Measurements from ENCODE around the gene ASXL1. TPM values are rescaled to one million over a fixed set of nuclear protein-coding genes. Genes with fewer than 3 reads are reported as not detected.

ASXL1 gene
- total RNA-seq, 2 donors from 2014 or later, result 88.9 to 98.6 TPM

DNA sequence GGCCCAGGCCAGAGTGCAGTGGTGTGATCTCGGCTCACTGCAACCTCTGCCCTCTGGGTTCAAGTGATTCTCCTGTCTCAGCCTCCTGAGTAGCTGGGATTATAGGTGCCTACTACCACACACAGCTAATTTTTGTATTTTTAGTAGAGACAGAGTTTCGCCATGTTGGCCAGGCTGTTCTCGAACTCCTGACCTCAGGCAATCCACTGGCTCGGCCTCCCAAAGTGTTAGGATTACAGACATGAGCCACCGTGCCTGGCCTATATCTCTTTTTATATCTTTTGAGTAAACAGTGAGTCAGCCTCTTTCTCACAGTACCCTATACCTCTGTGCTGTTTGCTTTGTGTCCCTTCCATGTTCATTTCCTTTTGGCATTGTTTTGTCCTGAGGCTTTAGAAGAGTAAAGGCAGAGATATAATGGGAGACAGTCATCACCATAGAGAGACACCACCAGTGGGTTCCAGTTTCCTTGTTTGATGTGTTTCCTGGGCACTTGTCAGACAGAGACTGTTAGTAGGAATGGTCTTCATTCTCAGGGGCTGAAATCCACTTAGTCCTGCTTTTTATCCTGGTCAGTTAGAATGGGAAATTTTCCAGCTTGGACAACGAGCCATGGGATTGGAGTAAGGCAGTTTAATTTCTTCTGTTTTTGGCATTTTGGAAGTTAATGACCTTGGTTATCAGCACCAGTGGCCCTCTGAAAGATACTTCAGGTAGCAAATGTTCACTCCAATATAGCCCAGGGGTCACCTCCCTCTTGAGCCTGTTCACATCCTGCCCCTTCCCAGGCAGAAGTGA is 32.2 kb upstream of the ASXL1 start:
- no peaks in the 10 kb centered on the region for H3K27me3 ChIP-seq (ENCODE audit: control insufficient read depth, insufficient read depth, low read length, poor library complexity, severe bottlenecking)
- peak overlapping the region; percentile 50 for H3K9ac ChIP-seq (ENCODE audit: extremely low read depth, low read length, poor library complexity, severe bottlenecking)
- 85 to 86% methylated on average over 4 to 6 of the region's 6 CpGs for WGBS, 2 experiments (ENCODE audit: insufficient coverage in 1 of 2, insufficient read length in 1 of 2)
- H3K4me3 ChIP-seq (ENCODE audit: low read length), result no peak overlapping the region
- Mint-ChIP-seq H3K27me3 (ENCODE audit: insufficient read depth) (no peaks in the 10 kb centered on the region), H3K27ac (peak overlapping the region; percentile 80), H3K4me1 (peaks cover 19% of the 10 kb centered on the region), H3K4me3 (no peak overlapping the region), H3K9me3 (no peaks in the 10 kb centered on the region), H3K36me3 (ENCODE audit: low read depth) (peaks cover 29% of the 10 kb centered on the region)
- H3K27ac ChIP-seq (ENCODE audit: low read depth, low read length), result no peak overlapping the region
- H3K4me1 ChIP-seq (ENCODE audit: control insufficient read depth, insufficient read depth, low read length), result peaks cover 4% of the 10 kb centered on the region
- TF ChIP-seq, protein P1, sequence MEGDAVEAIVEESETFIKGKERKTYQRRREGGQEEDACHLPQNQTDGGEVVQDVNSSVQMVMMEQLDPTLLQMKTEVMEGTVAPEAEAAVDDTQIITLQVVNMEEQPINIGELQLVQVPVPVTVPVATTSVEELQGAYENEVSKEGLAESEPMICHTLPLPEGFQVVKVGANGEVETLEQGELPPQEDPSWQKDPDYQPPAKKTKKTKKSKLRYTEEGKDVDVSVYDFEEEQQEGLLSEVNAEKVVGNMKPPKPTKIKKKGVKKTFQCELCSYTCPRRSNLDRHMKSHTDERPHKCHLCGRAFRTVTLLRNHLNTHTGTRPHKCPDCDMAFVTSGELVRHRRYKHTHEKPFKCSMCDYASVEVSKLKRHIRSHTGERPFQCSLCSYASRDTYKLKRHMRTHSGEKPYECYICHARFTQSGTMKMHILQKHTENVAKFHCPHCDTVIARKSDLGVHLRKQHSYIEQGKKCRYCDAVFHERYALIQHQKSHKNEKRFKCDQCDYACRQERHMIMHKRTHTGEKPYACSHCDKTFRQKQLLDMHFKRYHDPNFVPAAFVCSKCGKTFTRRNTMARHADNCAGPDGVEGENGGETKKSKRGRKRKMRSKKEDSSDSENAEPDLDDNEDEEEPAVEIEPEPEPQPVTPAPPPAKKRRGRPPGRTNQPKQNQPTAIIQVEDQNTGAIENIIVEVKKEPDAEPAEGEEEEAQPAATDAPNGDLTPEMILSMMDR (conservative IDR thresholded peaks at IDR 0.05), result no peak
- H3K36me3 ChIP-seq (ENCODE audit: control insufficient read depth, insufficient read depth, low read length), result peaks cover 14% of the 10 kb centered on the region
- no peaks in the 10 kb centered on the region for H3K9me3 ChIP-seq (ENCODE audit: control insufficient read depth, low read length)
- no peak for DNase-seq

DNA sequence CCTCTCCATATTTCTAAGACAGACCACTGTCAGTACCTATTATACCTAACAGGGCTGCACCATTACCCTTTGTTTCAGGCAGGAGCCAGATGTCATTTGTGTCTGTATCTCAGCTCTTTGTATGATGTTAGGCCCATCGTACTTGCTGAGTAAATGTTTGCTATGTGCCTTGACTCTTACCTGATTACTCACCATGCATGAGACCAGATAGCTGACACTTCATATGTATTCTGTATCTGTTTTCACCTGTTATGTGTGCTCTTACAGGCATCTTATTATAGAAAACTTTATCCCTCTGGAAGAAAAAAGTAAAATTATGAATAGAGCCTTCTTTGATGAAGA is 31.7 kb upstream of the ASXL1 start:
- no peak overlapping the region for H3K27ac ChIP-seq (ENCODE audit: low read depth, low read length)
- Mint-ChIP-seq H3K27ac (peak overlapping the region; percentile 80), H3K36me3 (ENCODE audit: low read depth) (peaks cover 31% of the 10 kb centered on the region), H3K9me3 (no peaks in the 10 kb centered on the region), H3K4me3 (no peak overlapping the region), H3K27me3 (ENCODE audit: insufficient read depth) (no peaks in the 10 kb centered on the region), H3K4me1 (peaks cover 19% of the 10 kb centered on the region)
- H3K27me3 ChIP-seq (ENCODE audit: control insufficient read depth, insufficient read depth, low read length, poor library complexity, severe bottlenecking), result no peaks in the 10 kb centered on the region
- H3K9me3 ChIP-seq (ENCODE audit: control insufficient read depth, low read length), result no peaks in the 10 kb centered on the region
- 44 to 90% methylated on average over 1 of the region's 1 CpG for WGBS, 2 experiments (ENCODE audit: insufficient coverage in 1 of 2, insufficient read length in 1 of 2)
- DNase-seq, result no peak
- peak overlapping the region; percentile 50 for H3K9ac ChIP-seq (ENCODE audit: extremely low read depth, low read length, poor library complexity, severe bottlenecking)
- peaks cover 18% of the 10 kb centered on the region for H3K36me3 ChIP-seq (ENCODE audit: control insufficient read depth, insufficient read depth, low read length)
- H3K4me3 ChIP-seq (ENCODE audit: low read length), result peak overlapping the region; percentile 4
- TF ChIP-seq, protein P1 (conservative IDR thresholded peaks at IDR 0.05), result no peak
- peaks cover 4% of the 10 kb centered on the region for H3K4me1 ChIP-seq (ENCODE audit: control insufficient read depth, insufficient read depth, low read length)

DNA sequence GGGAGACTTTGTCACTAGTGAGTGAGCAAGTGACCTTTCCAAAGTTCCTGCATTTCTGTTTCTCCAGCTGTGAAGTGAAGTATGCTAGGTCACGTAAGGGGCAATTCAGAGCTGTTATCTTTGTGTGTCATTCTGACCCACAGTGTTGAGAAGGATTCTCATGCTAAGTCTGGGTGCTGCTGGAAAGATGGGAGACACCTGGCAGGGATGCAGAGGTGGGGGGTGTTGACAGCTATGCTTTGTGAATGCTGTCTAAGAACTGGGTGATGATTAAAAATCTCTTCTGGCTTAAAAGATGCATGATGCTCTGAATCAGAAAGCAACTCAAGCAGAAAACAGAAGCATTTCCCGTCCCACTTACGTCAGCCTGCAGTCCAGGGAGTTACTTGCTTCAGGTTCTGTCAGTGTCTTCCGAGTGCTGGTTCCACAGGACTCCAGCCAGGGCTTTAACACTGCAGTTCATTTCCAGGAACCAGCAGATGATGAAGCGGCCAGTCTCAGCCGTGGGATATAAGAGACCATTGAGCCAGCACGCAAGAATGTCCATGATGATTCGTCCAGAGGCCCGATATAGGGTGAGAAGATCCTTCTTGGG is 30.9 kb upstream of the ASXL1 start:
- peaks cover 26% of the 10 kb centered on the region for H3K36me3 ChIP-seq (ENCODE audit: control insufficient read depth, insufficient read depth, low read length)
- peak overlapping the region; percentile 4 for H3K4me3 ChIP-seq (ENCODE audit: low read length)
- WGBS, 2 experiments (ENCODE audit: insufficient coverage in 1 of 2, insufficient read length in 1 of 2), result 93 to 97% methylated on average over 4 to 9 of the region's 9 CpGs
- TF ChIP-seq, protein P1 (conservative IDR thresholded peaks at IDR 0.05), result no peak
- no peak overlapping the region for H3K4me3 Mint-ChIP-seq
- no peaks in the 10 kb centered on the region for H3K9me3 Mint-ChIP-seq
- H3K27ac ChIP-seq (ENCODE audit: low read depth, low read length), result no peak overlapping the region
- DNase-seq, result no peak
- H3K27me3 ChIP-seq (ENCODE audit: control insufficient read depth, insufficient read depth, low read length, poor library complexity, severe bottlenecking), result no peaks in the 10 kb centered on the region
- H3K27ac Mint-ChIP-seq, result peak overlapping the region; percentile 11
- no peaks in the 10 kb centered on the region for H3K27me3 Mint-ChIP-seq (ENCODE audit: insufficient read depth)
- H3K36me3 Mint-ChIP-seq (ENCODE audit: low read depth), result peaks cover 35% of the 10 kb centered on the region
- H3K9me3 ChIP-seq (ENCODE audit: control insufficient read depth, low read length), result no peaks in the 10 kb centered on the region
- H3K9ac ChIP-seq (ENCODE audit: extremely low read depth, low read length, poor library complexity, severe bottlenecking), result no peak overlapping the region
- H3K4me1 ChIP-seq (ENCODE audit: control insufficient read depth, insufficient read depth, low read length), result peaks cover 4% of the 10 kb centered on the region
- H3K4me1 Mint-ChIP-seq, result peaks cover 19% of the 10 kb centered on the region

All from endodermal cell (in vitro differentiated cells).